WTC11 (cell line): Measurements from ENCODE around the gene CDK18. TPM values are rescaled to one million over a fixed set of nuclear protein-coding genes. Genes with fewer than 3 reads are reported as not detected.

Source experiments
- ATAC-seq: fragments of 200-7000 bp; cut with Tn5 transposase; 2 replicates; pipeline ENCODE4 v1.10.0; 2021; ENCODE audit warnings: mild to moderate bottlenecking, moderate library complexity
- CTCF ChIA-PET: fragments of 300-600 bp; sonication (Branson Sonifier 250); formaldehyde crosslinking; loops from one replicate; lab custom pipeline; 2021; ENCODE audit warnings: antibody characterized with exemption; lab: Charles Lee
- POLR2A ChIA-PET: fragments of 350-600 bp; sonication (Branson Sonifier 250); formaldehyde crosslinking; loops from one replicate; lab custom pipeline; 2021; ENCODE audit warnings: antibody characterized with exemption; lab: Charles Lee
- DNase-seq: peaks from one replicate; pipeline ENCODE4 v3.0.0; 2021; ENCODE audit warnings: low spot score
- H3K27ac Mint-ChIP-seq: 2 replicates; pipeline ENCODE4 v1.8.0; 2021; ENCODE audit warnings: mixed read lengths
- H3K27me3 Mint-ChIP-seq: 2 replicates; pipeline ENCODE4 v1.8.0; 2021; ENCODE audit warnings: low read depth, mild to moderate bottlenecking, moderate library complexity, mixed read lengths
- H3K36me3 Mint-ChIP-seq: 2 replicates; pipeline ENCODE4 v1.8.0; 2021; ENCODE audit warnings: mixed read lengths
- H3K4me1 Mint-ChIP-seq: 2 replicates; pipeline ENCODE4 v1.8.0; 2022; ENCODE audit warnings: mixed read lengths
- H3K4me3 Mint-ChIP-seq: 2 replicates; pipeline ENCODE4 v1.8.0; 2021; ENCODE audit warnings: mild to moderate bottlenecking, moderate library complexity, mixed read lengths
- H3K9me3 Mint-ChIP-seq: 2 replicates; pipeline ENCODE4 v1.8.0; 2021; ENCODE audit warnings: mixed read lengths
- ATF1 ChIP-seq: sonication (generic); formaldehyde crosslinking; IDR thresholded peaks from 2 replicates; pipeline ENCODE4 v1.8.1; 2023; ENCODE audit warnings: mild to moderate bottlenecking, moderate library complexity, missing genetic modification reagents
- CBFB ChIP-seq: sonication (generic); formaldehyde crosslinking; IDR thresholded peaks from 2 replicates; pipeline ENCODE4 v1.8.1; 2022; ENCODE audit warnings: mild to moderate bottlenecking, low read depth, missing genetic modification reagents
- CREM ChIP-seq: sonication (generic); formaldehyde crosslinking; IDR thresholded peaks from 2 replicates; pipeline ENCODE4 v1.8.1; 2022; ENCODE audit warnings: mild to moderate bottlenecking, missing genetic modification reagents, moderate library complexity
- ESRRA ChIP-seq: sonication (generic); formaldehyde crosslinking; IDR thresholded peaks from 2 replicates; pipeline ENCODE4 v1.8.1; 2022; ENCODE audit warnings: mild to moderate bottlenecking, missing genetic modification reagents, borderline replicate concordance
- ETV6 ChIP-seq: sonication (generic); formaldehyde crosslinking; IDR thresholded peaks from 2 replicates; pipeline ENCODE4 v1.8.1; 2022; ENCODE audit warnings: mild to moderate bottlenecking, missing genetic modification reagents
- IRF2 ChIP-seq: sonication (generic); formaldehyde crosslinking; IDR thresholded peaks from 2 replicates; pipeline ENCODE4 v1.8.0; 2022; ENCODE audit warnings: low read depth, missing genetic modification reagents, borderline replicate concordance
- MAX ChIP-seq: sonication (generic); formaldehyde crosslinking; IDR thresholded peaks from 2 replicates; pipeline ENCODE4 v1.8.0; 2022; ENCODE audit warnings: mild to moderate bottlenecking, missing genetic modification reagents
- NFE2L1 ChIP-seq: sonication (generic); formaldehyde crosslinking; IDR thresholded peaks from 2 replicates; pipeline ENCODE4 v1.8.1; 2023; ENCODE audit warnings: missing genetic modification reagents
- NR3C1 ChIP-seq: sonication (generic); formaldehyde crosslinking; conservative IDR thresholded peaks from 2 replicates; pipeline ENCODE4 v1.8.1; 2023; ENCODE audit warnings: low read depth, mild to moderate bottlenecking, missing genetic modification reagents
- SP1 ChIP-seq: sonication (generic); formaldehyde crosslinking; conservative IDR thresholded peaks from 2 replicates; pipeline ENCODE4 v1.8.1; 2022; ENCODE audit warnings: missing genetic modification reagents
- TCF7 ChIP-seq: sonication (generic); formaldehyde crosslinking; IDR thresholded peaks from 2 replicates; pipeline ENCODE4 v1.8.0; 2022; ENCODE audit warnings: mild to moderate bottlenecking, low read depth, missing genetic modification reagents, moderate library complexity
- TEAD4 ChIP-seq: sonication (generic); formaldehyde crosslinking; IDR thresholded peaks from 2 replicates; pipeline ENCODE4 v1.8.0; 2022; ENCODE audit warnings: mild to moderate bottlenecking, missing genetic modification reagents
- TP53 ChIP-seq: sonication (generic); formaldehyde crosslinking; IDR thresholded peaks from 2 replicates; pipeline ENCODE4 v1.8.1; 2023; ENCODE audit warnings: mild to moderate bottlenecking, missing genetic modification reagents
- ZNF121 ChIP-seq: sonication (generic); formaldehyde crosslinking; IDR thresholded peaks from 2 replicates; pipeline ENCODE4 v1.8.0; 2023; ENCODE audit warnings: missing genetic modification reagents
- ZNF232 ChIP-seq: sonication (generic); formaldehyde crosslinking; IDR thresholded peaks from 2 replicates; pipeline ENCODE4 v1.8.0; 2022; ENCODE audit warnings: mild to moderate bottlenecking, missing genetic modification reagents
- ZNF425 ChIP-seq: fragments of 250-450 bp; sonication (Bioruptor Pico); conservative IDR thresholded peaks from 2 replicates; pipeline ENCODE4 v1.9.0; 2021; ENCODE audit warnings: mild to moderate bottlenecking
- total RNA-seq: library from RNA; stranded (reverse); gene quantifications from 3 replicates; pipeline ENCODE4 v1.2.3, GENCODE V29; 2021
- TF ChIP-seq, protein P1 (sequence below): sonication (generic); formaldehyde crosslinking; IDR thresholded peaks from 2 replicates; pipeline ENCODE4 v1.8.1; 2022; ENCODE audit warnings: low read depth, missing genetic modification reagents, borderline replicate concordance
- TF ChIP-seq, protein P2 (sequence below): sonication (generic); formaldehyde crosslinking; conservative IDR thresholded peaks from 2 replicates; pipeline ENCODE4 v1.8.1; 2023; ENCODE audit warnings: mild to moderate bottlenecking, low read depth, missing genetic modification reagents, moderate library complexity
- TF ChIP-seq, protein P3 (sequence below): fragments of 250-450 bp; sonication (Bioruptor Pico); IDR thresholded peaks from 2 replicates; pipeline ENCODE4 v1.8.0; 2021; ENCODE audit warnings: mild to moderate bottlenecking
- TF ChIP-seq, protein P4 (sequence below): sonication (generic); formaldehyde crosslinking; IDR thresholded peaks from 2 replicates; pipeline ENCODE4 v1.8.1; 2023; ENCODE audit warnings: mild to moderate bottlenecking, missing genetic modification reagents, borderline replicate concordance
- TF ChIP-seq, protein P5 (sequence below): sonication (generic); formaldehyde crosslinking; IDR thresholded peaks from 2 replicates; pipeline ENCODE4 v1.8.1; 2023; ENCODE audit warnings: mild to moderate bottlenecking, missing genetic modification reagents, moderate library complexity

The CDK18 gene
- total RNA-seq, 1 experiment from 2014 or later: 71.9 TPM

DNA sequence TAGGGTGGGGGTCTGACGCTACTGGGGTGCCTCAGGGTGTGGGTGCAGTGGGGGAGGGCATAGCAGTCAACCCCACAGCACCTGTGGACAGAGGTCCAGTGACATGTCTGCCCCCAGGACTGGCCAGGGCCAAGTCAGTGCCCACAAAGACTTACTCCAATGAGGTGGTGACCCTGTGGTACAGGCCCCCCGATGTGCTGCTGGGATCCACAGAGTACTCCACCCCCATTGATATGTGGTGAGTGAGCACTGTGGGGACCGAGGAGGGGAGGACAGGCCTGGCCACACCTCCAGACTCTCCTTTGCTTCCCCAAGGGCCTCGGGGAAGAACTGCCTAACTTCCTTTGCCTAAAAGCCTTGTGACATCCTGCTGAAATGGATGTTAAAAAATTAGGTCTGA, 23.5 kb downstream of the CDK18 start (continued):
- TF ChIP-seq, protein P1, sequence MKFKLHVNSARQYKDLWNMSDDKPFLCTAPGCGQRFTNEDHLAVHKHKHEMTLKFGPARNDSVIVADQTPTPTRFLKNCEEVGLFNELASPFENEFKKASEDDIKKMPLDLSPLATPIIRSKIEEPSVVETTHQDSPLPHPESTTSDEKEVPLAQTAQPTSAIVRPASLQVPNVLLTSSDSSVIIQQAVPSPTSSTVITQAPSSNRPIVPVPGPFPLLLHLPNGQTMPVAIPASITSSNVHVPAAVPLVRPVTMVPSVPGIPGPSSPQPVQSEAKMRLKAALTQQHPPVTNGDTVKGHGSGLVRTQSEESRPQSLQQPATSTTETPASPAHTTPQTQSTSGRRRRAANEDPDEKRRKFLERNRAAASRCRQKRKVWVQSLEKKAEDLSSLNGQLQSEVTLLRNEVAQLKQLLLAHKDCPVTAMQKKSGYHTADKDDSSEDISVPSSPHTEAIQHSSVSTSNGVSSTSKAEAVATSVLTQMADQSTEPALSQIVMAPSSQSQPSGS (CRISPR knock-in tag): no peak
- TF ChIP-seq ZNF232: no peak

DNA sequence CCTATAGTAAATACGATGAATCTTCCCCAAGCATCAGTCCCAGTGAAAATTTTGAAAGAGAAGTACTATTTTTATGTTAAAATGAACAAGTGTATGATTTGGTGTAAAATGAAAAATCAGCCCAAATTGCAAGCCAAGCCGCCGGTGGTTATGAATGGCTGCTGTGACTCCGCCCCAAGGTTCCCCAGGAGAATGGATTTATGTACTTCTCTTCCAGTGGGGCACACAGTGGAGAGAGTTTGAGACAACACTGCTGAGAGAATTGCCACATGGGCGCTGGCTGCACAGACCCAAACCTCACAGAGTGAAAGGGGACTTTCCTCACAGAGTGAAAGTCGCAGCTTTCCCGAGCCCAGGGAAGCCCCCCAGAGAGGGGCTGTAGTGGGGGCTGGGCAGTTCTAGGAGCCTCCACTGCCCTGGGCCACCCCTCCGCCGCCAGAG, 24.0 kb downstream of the CDK18 start:
- no peak overlapping the region for H3K4me3 Mint-ChIP-seq
- H3K9me3 Mint-ChIP-seq: no peaks in the 10 kb centered on the region
- ATAC-seq: peak; percentile 39; the same call in 1 of the 2 replicates
- CTCF ChIA-PET: interaction anchor here (0.6 to 14.5 kb wide), 47 partner anchors 9 to 449 kb away, joined by 3 to 613 read pairs (median 5); partner anchors contain the start of genes BLACAT1, ELK4 and KLHDC8A
- TF ChIP-seq NR3C1 (CRISPR knock-in tag) (no peak), ESRRA (CRISPR knock-in tag) (no peak), IRF2 (no peak), NFE2L1 (CRISPR knock-in tag) (no peak), MAX (CRISPR knock-in tag) (no peak), CREM (CRISPR knock-in tag) (no peak), CBFB (CRISPR knock-in tag) (no peak), ATF1 (CRISPR knock-in tag) (no peak), ZNF121 (CRISPR knock-in tag) (no peak), TP53 (no peak), SP1 (CRISPR knock-in tag) (no peak), ETV6 (CRISPR knock-in tag) (no peak), TCF7 (CRISPR knock-in tag) (no peak), ZNF425 (no peak), TEAD4 (CRISPR knock-in tag) (no peak)
- TF ChIP-seq, protein P2, sequence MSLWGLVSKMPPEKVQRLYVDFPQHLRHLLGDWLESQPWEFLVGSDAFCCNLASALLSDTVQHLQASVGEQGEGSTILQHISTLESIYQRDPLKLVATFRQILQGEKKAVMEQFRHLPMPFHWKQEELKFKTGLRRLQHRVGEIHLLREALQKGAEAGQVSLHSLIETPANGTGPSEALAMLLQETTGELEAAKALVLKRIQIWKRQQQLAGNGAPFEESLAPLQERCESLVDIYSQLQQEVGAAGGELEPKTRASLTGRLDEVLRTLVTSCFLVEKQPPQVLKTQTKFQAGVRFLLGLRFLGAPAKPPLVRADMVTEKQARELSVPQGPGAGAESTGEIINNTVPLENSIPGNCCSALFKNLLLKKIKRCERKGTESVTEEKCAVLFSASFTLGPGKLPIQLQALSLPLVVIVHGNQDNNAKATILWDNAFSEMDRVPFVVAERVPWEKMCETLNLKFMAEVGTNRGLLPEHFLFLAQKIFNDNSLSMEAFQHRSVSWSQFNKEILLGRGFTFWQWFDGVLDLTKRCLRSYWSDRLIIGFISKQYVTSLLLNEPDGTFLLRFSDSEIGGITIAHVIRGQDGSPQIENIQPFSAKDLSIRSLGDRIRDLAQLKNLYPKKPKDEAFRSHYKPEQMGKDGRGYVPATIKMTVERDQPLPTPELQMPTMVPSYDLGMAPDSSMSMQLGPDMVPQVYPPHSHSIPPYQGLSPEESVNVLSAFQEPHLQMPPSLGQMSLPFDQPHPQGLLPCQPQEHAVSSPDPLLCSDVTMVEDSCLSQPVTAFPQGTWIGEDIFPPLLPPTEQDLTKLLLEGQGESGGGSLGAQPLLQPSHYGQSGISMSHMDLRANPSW (CRISPR knock-in tag): no peak
- TF ChIP-seq, protein P3, sequence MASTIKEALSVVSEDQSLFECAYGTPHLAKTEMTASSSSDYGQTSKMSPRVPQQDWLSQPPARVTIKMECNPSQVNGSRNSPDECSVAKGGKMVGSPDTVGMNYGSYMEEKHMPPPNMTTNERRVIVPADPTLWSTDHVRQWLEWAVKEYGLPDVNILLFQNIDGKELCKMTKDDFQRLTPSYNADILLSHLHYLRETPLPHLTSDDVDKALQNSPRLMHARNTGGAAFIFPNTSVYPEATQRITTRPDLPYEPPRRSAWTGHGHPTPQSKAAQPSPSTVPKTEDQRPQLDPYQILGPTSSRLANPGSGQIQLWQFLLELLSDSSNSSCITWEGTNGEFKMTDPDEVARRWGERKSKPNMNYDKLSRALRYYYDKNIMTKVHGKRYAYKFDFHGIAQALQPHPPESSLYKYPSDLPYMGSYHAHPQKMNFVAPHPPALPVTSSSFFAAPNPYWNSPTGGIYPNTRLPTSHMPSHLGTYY (CRISPR knock-in tag): no peak
- TF ChIP-seq, protein P1 (CRISPR knock-in tag): no peak
- TF ChIP-seq, protein P4, sequence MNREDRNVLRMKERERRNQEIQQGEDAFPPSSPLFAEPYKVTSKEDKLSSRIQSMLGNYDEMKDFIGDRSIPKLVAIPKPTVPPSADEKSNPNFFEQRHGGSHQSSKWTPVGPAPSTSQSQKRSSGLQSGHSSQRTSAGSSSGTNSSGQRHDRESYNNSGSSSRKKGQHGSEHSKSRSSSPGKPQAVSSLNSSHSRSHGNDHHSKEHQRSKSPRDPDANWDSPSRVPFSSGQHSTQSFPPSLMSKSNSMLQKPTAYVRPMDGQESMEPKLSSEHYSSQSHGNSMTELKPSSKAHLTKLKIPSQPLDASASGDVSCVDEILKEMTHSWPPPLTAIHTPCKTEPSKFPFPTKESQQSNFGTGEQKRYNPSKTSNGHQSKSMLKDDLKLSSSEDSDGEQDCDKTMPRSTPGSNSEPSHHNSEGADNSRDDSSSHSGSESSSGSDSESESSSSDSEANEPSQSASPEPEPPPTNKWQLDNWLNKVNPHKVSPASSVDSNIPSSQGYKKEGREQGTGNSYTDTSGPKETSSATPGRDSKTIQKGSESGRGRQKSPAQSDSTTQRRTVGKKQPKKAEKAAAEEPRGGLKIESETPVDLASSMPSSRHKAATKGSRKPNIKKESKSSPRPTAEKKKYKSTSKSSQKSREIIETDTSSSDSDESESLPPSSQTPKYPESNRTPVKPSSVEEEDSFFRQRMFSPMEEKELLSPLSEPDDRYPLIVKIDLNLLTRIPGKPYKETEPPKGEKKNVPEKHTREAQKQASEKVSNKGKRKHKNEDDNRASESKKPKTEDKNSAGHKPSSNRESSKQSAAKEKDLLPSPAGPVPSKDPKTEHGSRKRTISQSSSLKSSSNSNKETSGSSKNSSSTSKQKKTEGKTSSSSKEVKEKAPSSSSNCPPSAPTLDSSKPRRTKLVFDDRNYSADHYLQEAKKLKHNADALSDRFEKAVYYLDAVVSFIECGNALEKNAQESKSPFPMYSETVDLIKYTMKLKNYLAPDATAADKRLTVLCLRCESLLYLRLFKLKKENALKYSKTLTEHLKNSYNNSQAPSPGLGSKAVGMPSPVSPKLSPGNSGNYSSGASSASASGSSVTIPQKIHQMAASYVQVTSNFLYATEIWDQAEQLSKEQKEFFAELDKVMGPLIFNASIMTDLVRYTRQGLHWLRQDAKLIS (CRISPR knock-in tag): no peak
- TF ChIP-seq, protein P5, sequence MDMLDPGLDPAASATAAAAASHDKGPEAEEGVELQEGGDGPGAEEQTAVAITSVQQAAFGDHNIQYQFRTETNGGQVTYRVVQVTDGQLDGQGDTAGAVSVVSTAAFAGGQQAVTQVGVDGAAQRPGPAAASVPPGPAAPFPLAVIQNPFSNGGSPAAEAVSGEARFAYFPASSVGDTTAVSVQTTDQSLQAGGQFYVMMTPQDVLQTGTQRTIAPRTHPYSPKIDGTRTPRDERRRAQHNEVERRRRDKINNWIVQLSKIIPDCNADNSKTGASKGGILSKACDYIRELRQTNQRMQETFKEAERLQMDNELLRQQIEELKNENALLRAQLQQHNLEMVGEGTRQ (CRISPR knock-in tag): no peak
- TF ChIP-seq, all 79 proteins: peak for 0
- DNase-seq: no peak
- H3K4me1 Mint-ChIP-seq: peaks cover 20% of the 10 kb centered on the region
- peaks cover 40% of the 10 kb centered on the region for H3K36me3 Mint-ChIP-seq
- no peak overlapping the region for H3K27ac Mint-ChIP-seq
- POLR2A ChIA-PET: interaction anchor here (1.3 kb wide), 1 partner anchor 104 kb away, joined by 4 read pairs; the partner anchor contains the start of gene ELK4
- H3K27me3 Mint-ChIP-seq: no peaks in the 10 kb centered on the region
